ENCODE data around the gene ANKRD34C.
A peak's percentile ranks its signal among the peaks of the same experiment; 100 is the strongest.
"Not testable (repeated sequence)": the region's sequence is repeated elsewhere in the genome, so short reads cannot be mapped to it uniquely, and the experiment has no call there.

The ANKRD34C gene

DNA sequence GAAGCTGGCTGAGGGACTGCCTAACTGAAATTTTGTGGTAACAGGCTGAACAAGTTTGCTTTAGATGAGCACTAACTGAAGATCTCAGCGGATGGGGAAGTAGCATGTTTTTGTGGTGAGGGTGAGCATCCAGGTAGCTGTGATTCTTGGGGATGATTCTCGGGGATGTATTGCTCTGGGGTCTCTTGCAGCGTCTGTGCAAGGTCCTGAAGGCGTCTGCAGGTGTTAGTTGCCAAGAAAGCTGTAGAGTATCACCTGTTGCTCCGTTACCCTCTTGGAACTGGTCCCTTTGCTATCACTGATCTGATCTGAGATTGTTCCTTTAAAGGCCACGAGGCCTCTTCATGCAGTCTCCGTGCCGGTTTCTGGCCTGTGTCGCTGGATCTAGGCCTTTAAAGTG, 34.3 kb downstream of the ANKRD34C start:
- DNase-seq (ENCODE audit: extremely low read depth, low read depth) = no peak
- no peak for TF ChIP-seq CTCF (IDR thresholded peaks at IDR 0.05; ENCODE audit: low read depth, low read length, missing control alignments)
- H3K4me3 ChIP-seq (replicated peaks; ENCODE audit: low read depth, low read length) = no peak overlapping the region

DNA sequence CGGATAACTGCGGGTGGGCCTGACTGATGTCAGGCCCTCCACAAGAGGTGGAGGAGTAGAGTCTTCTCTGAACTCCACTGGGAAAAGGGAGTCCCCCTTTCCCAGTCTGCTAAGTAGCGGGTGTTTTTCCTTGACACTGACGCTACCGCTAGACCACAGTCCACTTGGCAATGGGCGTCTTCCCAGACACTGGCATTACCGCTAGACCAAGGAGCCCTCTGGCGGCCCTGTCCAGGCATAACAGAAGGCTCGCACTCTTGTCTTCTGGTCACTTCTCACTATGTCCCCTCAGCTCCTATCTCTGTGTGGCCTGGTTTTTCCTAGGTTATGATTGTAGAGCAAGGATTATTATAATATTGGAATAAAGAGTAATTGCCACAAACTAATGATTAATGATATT, 37.5 kb downstream of the ANKRD34C start:
- not testable (repeated sequence) for H3K4me3 ChIP-seq (replicated peaks; ENCODE audit: low read depth, low read length); DNase-seq (ENCODE audit: extremely low read depth, low read depth)

- no peak for DNase-seq (ENCODE audit: extremely low read depth, low read depth)
- H3K4me3 ChIP-seq (replicated peaks; ENCODE audit: low read depth, low read length) = no peak overlapping the region
- no peak for TF ChIP-seq CTCF (IDR thresholded peaks at IDR 0.05; ENCODE audit: low read depth, low read length, missing control alignments)
Observed at GRCh38 chr15:79321876-79322275, 39.4 kb downstream of the ANKRD34C start.

DNA sequence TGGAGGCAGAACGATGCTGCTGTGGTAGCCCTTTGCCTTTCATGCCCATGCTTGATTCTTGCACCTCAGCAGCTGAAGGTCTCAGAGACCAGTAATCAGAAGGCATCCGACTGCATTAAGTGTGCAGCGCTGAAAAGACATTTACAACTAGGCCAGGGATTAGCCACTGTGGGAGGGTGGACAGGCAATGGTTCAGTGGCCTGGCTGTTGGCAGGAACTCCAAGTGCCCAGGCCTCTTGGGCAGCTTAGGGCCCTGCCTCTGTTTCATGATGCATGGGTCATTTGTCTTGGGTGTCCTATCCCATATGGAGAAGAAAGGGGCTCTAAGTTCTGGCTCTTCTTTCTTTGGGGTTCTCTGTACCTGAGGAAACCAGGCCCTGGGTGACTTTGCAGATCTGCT, 39.8 kb downstream of the ANKRD34C start:
- no peak for TF ChIP-seq CTCF (IDR thresholded peaks at IDR 0.05; ENCODE audit: low read depth, low read length, missing control alignments)
- DNase-seq (ENCODE audit: extremely low read depth, low read depth) = no peak
- H3K4me3 ChIP-seq (replicated peaks; ENCODE audit: low read depth, low read length) = no peak overlapping the region

DNA sequence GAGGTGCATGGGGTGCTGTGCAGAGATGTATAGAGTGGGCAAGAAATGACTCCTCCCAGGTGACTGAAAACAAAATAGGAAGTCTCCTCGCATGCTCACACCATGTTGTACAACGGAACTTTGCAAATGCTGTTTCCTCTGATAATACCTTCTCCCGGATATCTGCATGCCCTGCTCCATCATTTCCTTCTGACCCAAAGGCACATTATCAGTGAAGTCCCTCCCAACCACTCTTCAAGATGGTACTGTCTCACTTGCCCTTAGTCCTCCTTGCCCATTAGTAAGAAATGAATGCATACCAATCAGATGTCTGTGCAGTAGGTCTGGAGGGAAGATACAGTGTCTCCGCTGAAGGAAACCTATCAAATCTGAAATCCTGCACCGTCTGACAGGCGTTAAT, 40.4 kb downstream of the ANKRD34C start:
- no peak overlapping the region for H3K4me3 ChIP-seq (replicated peaks; ENCODE audit: low read depth, low read length)
- no peak for DNase-seq (ENCODE audit: extremely low read depth, low read depth)
- TF ChIP-seq CTCF (IDR thresholded peaks at IDR 0.05; ENCODE audit: low read depth, low read length, missing control alignments) = no peak

- DNase-seq (ENCODE audit: extremely low read depth, low read depth) = peak; percentile 27
- no peak overlapping the region for H3K4me3 ChIP-seq (replicated peaks; ENCODE audit: low read depth, low read length)
- no peak for TF ChIP-seq CTCF (IDR thresholded peaks at IDR 0.05; ENCODE audit: low read depth, low read length, missing control alignments)
Observed at GRCh38 chr15:79329171-79329611, 46.7 kb downstream of the ANKRD34C start.

Data from HFF-Myc (cell line).